BE2C (cell line): ENCODE data around the gene FOSL1.

Experiments
- DNase-seq: peaks from one replicate; pipeline ENCODE4 v3.0.0-alpha.2; 2020
- H3K27me3 ChIP-seq: fragments of 250-450 bp; sonication (Bioruptor Pico); 2 replicates; pipeline ENCODE4 v1.5.1; 2020; ENCODE audit warnings: mild to moderate bottlenecking
- H3K36me3 ChIP-seq: fragments of 250-450 bp; sonication (Bioruptor Pico); 2 replicates; pipeline ENCODE4 v1.5.1; 2020; ENCODE audit warnings: mild to moderate bottlenecking
- H3K4me1 ChIP-seq: fragments of 250-450 bp; sonication (Bioruptor Pico); 2 replicates; pipeline ENCODE4 v1.5.1; 2020
- H3K4me3 ChIP-seq: 2 replicates; pipeline ENCODE4 v1.5.1; 2011; ENCODE audit warnings: low read depth, low read length
- H3K9me3 ChIP-seq: fragments of 250-450 bp; sonication (Bioruptor Pico); 2 replicates; pipeline ENCODE4 v1.5.1; 2020
- TF ChIP-seq, protein P1 (sequence below): IDR thresholded peaks from 2 replicates; pipeline ENCODE4 v1.5.1; 2012; ENCODE audit warnings: mild to moderate bottlenecking, low read depth, low read length

FOSL1 gene

DNA sequence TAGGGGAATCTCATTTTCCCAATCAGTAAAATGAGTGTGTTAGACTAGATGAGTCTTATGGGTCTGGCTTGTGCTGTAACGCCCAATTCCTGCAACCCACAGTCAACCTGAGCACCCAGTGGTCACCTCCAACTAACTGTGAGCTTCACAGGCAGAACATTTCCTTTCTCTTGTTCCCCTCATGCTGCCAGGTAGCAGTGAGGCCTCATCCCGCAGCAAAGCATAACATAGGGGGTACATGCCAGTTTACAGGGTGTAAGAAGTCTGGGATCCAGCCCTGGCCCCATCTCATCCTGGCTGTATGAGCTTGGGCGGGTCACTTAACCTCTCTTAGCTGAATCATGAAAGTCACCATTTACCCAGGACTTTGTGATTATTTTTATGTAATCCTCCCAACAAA, 31.3 kb downstream of the FOSL1 start:
- peaks cover 19% of the 10 kb centered on the region for H3K36me3 ChIP-seq
- DNase-seq = no peak
- H3K4me1 ChIP-seq = peaks cover 13% of the 10 kb centered on the region
- H3K4me3 ChIP-seq = no peak overlapping the region
- H3K27me3 ChIP-seq = no peaks in the 10 kb centered on the region
- TF ChIP-seq, protein P1, sequence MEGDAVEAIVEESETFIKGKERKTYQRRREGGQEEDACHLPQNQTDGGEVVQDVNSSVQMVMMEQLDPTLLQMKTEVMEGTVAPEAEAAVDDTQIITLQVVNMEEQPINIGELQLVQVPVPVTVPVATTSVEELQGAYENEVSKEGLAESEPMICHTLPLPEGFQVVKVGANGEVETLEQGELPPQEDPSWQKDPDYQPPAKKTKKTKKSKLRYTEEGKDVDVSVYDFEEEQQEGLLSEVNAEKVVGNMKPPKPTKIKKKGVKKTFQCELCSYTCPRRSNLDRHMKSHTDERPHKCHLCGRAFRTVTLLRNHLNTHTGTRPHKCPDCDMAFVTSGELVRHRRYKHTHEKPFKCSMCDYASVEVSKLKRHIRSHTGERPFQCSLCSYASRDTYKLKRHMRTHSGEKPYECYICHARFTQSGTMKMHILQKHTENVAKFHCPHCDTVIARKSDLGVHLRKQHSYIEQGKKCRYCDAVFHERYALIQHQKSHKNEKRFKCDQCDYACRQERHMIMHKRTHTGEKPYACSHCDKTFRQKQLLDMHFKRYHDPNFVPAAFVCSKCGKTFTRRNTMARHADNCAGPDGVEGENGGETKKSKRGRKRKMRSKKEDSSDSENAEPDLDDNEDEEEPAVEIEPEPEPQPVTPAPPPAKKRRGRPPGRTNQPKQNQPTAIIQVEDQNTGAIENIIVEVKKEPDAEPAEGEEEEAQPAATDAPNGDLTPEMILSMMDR = no peak
- H3K9me3 ChIP-seq = no peaks in the 10 kb centered on the region

DNA sequence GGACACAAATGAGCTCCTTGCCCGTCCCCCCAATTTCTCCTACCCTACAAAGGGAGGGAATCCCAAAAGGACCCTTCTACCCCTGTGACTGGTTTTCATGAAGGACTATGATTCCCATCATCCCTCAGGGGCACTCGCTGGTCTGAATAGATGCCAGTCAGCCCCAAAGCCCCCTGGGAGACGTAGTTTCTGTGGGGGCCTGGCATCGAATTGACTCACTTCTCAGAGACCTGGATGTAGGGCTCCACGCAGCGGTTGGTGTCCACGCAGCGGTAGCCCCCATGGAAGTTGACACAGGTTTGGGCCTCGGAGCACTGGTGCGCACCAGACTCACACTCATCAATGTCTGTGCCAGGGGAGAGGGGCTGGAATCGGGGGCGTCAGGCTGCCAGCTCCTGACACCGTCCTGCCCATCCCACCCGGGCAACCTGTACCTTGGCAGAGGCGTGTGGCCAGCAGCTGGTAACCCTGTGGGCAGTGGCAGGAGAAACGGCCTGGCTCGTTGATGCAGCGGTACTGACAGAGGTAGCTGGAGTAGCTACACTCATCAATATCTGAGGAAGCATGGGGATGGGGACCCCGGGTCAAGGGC, 32.0 kb downstream of the FOSL1 start:
- H3K4me1 ChIP-seq = peaks cover 13% of the 10 kb centered on the region
- DNase-seq = peak; percentile 86
- TF ChIP-seq, protein P1 = no peak
- peaks cover 26% of the 10 kb centered on the region for H3K36me3 ChIP-seq
- no peaks in the 10 kb centered on the region for H3K27me3 ChIP-seq
- H3K9me3 ChIP-seq = no peaks in the 10 kb centered on the region
- peak overlapping the region; percentile 69 for H3K4me3 ChIP-seq

DNA sequence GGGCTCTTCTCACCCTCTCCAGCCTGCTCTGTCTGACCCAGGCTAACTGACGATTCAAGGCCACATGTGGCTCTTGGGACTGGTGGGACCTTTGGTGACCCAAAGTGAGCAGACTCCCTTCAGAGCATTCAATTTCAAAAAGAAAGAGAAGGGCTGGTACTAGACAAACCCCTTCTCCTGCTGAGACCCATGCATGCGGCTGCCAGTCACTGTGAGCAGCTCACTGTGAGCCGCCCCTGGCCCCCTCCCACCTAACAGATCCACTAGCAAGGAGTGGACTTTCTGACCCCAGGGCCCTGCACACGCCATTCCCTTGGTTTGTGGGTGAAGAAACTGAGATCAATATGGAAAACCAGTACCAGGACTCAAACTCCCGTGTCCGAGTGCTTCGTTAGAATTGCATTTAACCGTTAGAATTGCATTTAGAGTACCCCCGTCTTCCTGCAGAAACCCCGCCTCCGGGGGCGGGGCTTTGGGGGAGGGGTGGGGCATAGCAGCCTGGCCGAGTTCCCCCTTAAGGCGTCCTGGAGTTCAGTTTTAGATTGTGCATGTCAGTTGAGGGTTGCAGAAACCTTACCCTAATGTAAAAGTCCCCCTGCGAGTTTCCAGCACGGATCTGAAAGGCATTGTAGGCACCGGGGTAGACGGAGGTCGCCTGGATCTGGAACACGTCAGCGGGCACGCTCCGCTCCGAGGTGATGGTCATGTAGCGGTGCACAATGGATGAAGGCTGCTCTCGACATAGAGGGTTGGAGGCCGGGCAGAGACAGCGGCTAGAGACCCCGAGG, 32.7 kb downstream of the FOSL1 start:
- H3K36me3 ChIP-seq = peaks cover 33% of the 10 kb centered on the region
- H3K4me3 ChIP-seq = peak overlapping the region; percentile 69
- peak; percentile 75 for DNase-seq
- no peaks in the 10 kb centered on the region for H3K9me3 ChIP-seq
- no peaks in the 10 kb centered on the region for H3K27me3 ChIP-seq
- TF ChIP-seq, protein P1 = no peak
- peaks cover 13% of the 10 kb centered on the region for H3K4me1 ChIP-seq

DNA sequence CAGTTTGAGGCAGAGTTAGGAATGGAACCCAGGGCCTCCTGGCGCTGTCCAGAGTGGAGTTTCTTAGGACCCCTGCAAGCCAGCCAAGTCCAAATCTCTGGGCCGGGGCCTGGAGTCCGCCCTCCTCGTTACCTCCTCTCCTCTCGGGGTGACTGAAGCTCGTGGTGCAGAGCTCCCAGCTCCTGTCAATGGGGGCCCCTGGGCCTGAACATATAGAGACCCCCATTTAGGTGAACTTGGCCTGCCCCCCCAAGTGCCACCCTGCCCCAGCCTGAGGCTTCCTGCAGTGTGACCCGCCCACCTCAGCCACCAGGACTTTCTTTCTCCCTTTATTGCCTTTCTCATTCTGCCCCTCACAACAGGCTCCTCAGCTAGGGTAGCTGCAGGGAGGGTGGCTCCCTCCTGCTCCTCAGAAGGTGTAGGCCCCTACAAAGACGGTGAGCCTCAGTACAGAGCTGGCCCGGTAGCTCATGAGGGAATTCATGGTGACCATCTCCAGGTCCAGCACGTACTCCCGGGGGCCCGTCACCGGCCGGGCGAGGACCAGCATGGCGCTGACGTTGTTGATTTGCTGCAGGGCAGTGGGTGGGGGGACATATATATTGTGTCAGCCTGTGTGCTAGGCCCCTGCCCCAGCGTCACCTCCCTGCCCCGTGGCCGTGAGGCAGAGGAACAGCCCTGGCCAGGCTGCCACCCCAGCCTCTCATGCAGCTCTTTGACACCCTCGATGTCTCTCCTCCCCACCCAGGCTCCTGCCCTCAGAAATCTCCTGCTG, 33.5 kb downstream of the FOSL1 start:
- Histone ChIP-seq H3K9me3 (no peaks in the 10 kb centered on the region), H3K36me3 (peaks cover 38% of the 10 kb centered on the region), H3K27me3 (no peaks in the 10 kb centered on the region), H3K4me1 (peaks cover 13% of the 10 kb centered on the region), H3K4me3 (no peak overlapping the region)
- no peak for DNase-seq
- TF ChIP-seq, protein P1 = no peak

DNA sequence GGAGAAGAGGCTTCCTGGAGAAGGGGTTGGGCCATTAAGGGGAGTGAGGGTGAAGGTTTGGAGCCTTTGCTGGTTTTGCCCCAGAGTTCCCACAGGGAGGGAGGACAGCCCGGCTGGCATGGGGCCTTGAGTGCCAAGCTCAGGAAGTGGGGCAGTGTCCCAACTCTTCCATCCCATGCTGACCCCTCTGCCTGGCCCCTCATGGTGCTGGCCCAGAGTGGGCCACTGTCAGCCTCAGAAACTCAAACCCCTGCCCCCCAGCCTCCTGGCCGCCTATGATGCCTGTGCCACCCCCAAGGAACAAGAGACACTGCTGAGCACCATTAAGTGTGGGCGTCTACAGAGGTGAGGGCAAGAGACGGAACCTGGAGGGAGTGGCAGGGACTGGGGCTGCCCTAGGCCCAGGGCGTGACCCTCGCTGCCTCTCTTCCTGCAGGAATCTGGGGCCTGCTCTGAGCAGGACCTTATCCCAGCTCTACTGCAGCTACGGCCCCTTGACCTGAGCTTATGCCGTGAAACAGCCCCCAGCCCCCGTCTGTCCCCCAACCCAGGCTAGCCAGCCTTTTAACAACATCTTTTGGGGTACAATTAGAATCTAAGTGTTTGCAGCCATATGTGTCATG, 34.5 kb downstream of the FOSL1 start:
- H3K4me1 ChIP-seq = peaks cover 3% of the 10 kb centered on the region
- no peak for DNase-seq
- peaks cover 38% of the 10 kb centered on the region for H3K36me3 ChIP-seq

More for the DNA sequence above, 34.5 kb downstream of the FOSL1 start:
- no peak overlapping the region for H3K4me3 ChIP-seq
- H3K27me3 ChIP-seq = no peaks in the 10 kb centered on the region
- TF ChIP-seq, protein P1 = no peak
- no peaks in the 10 kb centered on the region for H3K9me3 ChIP-seq
